HG02642 (cell line): ENCODE data around the gene PARP11.
"Not testable (repeated sequence)": the region's sequence is repeated elsewhere in the genome, so short reads cannot be mapped to it uniquely, and the experiment has no call there.

Source experiments
- ATAC-seq: cut with Tn5 transposase; IDR thresholded peaks from one replicate; pipeline ENCODE4 v1.9.1; 2021; ENCODE audit warnings: mild to moderate bottlenecking; ENCODE audit not compliant: unreplicated experiment, poor library complexity

Gene PARP11

DNA sequence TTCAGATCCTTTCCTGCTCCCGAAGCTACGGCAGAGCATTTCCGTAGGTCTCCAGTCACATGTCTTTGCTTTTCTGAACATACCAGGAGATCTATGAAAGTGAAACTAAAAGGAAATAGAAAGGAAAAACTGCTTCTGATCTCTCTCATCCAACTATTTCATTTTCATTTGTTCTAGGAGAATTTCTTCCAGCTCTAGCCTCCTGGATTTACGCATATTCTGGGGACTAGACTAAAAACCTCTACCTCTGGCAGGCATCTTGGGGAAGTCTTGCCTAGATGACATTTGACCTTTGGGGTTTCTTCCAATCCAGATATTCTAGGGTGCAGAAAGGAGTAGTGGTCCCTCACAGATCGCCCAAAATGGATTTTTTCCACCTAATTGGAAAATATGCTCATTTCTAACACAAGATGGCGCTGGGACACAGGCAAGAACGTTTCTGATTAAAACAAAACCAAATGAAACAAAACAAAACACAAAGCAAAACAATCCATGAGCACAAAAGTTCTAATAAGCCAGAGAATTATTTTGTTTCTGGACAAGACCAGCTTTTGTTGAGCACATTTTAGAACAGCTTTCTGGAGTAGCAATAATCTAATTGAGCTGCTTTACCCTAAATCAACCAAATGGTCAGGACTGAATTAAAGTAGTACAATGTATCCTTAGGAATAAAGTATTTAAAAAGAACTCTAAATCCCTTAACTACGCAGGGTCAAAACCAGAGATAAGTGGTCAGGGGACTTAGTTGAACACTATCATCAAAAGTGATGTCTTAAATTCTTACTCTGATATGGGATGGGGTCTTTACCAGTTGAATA is 12.3 kb upstream of the PARP11 start:
- no peak for ATAC-seq

DNA sequence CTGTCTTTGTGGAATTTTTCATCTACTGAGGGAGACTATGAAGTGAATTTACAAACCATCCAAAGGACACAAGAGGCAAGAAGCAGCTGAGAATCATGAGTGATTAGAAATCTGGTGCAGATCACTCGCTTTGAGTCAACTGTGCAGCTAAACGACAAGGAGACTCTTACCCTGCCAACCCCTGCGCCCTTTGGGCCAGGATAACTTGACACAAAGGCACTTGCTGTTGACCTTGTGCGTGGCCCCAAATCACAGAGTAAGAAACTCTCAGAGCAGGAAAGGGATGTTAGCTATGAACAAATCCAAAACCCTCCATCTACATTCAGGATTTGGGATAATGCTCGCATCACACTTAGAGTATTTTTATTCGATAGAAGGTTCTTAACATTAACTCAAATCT is 11.5 kb upstream of the PARP11 start:
- ATAC-seq: no peak

- no peak for ATAC-seq
These were observed 9.8 kb upstream of the PARP11 start for GRCh38 chr12:3882896-3883564.

GRCh38 chr12:3882406-3882805 is 9.2 kb upstream of the PARP11 start:
- ATAC-seq: no peak

DNA sequence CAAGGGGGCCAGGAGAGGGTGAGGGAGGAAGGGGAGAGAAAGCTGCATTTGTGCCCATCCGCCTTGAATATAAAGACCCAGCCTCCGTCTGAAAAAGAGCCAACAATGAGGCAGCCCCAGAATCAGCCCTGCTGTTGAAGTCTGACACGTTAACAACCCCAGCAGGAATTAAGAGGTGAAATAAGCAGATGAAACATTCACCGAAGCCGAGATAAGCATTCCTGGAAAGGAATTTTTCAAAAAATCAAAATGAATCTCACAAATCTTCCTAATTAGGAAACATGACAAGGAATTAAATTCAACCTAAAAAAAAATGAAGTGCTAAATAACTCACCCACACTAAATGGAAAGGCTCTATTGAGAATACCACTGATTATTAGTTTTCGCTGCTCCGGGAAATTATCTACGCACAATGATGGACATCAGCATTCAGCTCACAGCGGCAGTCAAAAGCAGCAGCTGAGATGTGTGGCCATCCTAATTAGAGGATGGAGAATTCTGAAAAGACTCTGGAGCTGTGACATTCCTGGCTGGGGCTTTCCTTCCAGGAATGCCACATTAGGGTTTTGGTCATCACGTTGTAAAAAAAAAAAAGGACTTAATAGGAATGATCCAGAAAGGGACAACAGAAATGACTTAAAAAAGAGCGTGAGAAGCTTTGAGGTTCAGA is 8.2 kb upstream of the PARP11 start:
- no peak for ATAC-seq

- ATAC-seq: no peak
These were observed 6.6 kb upstream of the PARP11 start for GRCh38 chr12:3879846-3880245.

GRCh38 chr12:3871356-3871755 is 1.8 kb downstream of the PARP11 start:
- ATAC-seq: no peak

- no peak for ATAC-seq
These were observed 3.3 kb downstream of the PARP11 start for GRCh38 chr12:3869865-3870264.

DNA sequence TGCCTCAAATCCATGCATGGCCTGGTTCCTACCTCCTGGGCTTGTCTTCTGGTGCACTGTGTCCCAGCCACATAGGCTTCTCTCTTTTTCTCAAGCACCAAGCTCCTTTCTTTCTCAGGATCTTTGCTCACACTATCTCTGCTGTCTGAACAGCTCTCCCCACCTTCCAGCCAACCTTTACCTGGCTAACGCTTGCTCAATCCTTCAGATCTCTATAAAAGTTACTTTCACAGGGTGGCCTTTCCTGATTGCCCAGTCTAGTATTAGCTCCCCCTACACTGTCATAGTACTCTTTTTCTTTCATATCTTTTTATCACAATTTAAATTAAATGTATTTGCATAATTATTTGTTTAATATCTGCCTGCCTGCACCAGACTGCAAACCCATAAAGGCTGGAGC is 3.8 kb downstream of the PARP11 start:
- no peak for ATAC-seq

DNA sequence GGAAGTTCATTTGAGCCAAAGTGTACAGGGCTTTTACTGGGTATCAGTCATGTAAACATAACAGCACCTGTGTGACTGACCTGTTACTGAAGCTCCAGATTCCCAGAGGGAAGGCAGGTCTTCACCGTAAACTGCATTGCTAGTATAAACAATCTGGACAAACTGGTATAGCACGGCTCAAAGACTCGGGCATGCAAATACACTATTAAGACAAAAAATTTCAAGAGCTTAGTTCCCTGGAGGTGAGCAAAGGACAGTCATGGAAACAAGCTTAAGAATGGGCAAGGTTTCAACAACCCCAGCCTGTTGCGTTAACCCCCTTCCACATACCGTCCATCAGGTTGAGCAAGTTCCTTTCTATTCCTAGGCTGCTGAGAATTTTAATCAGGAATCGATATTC is 9.4 kb downstream of the PARP11 start:
- ATAC-seq: no peak

- no peak for ATAC-seq
These were observed 30.7 kb downstream of the PARP11 start for GRCh38 chr12:3842517-3842916.

- ATAC-seq: no peak
These were observed 31.4 kb downstream of the PARP11 start for GRCh38 chr12:3841783-3842182.

DNA sequence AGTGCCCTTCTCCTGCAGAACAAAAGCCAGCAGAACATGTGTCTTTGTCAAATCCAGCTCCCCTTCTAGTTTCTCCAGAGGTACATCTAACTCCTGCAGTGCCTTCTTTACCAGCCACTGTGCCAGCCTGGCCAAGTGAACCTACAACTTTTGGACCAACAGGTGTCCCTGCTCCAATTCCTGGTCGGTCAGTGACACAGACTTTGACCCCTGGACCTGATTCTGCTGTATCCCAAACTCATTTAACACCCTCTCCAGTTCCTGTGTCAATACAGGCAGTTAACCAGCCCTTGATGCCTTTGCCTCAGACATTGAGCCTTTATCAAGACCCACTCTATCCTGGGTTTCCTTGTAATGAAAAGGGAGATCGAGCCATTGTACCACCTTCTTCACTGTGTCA is 32.4 kb downstream of the PARP11 start:
- ATAC-seq: not testable (repeated sequence)

DNA sequence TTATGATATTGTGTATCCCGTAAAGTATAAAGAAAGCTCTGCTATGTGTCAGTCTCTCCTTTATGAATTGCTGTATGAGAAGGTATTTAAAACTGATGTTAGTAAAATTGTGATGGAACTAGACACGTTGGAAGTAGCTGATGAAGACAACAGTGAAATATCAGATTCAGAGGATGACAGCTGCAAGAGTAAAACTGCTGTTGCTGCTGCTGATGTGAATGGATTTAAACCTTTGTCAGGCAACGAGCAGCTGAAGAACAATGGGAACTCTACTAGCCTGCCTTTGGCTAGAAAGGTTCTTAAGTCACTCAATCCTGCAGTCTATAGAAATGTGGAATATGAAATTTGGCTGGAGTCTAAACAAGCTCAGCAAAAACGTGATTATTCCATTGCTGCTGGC is 33.5 kb downstream of the PARP11 start:
- not testable (repeated sequence) for ATAC-seq

DNA sequence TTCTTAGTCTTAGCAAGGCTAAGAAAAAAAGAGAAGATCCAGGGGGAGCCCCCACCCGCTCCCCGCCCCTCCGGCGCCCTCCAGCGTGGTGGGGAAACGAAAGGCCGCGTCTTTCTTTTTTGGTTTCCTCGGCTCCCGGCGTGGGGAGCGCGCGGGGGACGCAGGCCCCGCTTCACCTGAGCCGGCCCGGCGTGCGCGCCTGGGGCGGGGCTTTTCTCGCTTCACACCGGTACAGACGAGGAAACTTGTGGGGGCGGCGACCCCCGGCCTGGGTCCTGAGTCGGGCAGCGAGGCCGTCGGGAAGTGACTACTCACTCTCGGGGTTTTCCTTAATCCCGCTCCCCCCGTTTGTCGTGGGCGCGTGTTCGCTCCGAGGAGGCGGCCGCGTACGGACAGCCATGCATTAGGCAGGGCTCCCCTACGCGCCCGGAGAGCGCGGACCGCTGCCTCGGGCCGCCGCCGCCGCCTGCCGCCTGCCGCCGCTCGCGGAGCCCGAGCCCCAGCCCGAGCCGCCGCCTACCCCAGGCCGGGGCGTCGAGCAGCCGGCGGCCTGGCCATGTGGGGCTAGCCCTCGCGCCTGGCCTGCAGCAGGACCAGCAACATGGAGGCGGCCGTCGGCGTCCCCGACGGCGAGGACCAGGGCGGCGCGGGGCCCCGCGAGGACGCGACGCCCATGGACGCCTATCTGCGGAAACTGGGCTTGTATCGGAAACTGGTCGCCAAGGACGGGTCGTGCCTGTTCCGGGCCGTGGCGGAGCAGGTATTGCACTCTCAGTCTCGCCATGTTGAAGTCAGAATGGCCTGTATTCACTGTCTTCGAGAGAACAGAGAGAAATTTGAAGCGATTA is 34.3 kb downstream of the PARP11 start:
- not testable (repeated sequence) for ATAC-seq

DNA sequence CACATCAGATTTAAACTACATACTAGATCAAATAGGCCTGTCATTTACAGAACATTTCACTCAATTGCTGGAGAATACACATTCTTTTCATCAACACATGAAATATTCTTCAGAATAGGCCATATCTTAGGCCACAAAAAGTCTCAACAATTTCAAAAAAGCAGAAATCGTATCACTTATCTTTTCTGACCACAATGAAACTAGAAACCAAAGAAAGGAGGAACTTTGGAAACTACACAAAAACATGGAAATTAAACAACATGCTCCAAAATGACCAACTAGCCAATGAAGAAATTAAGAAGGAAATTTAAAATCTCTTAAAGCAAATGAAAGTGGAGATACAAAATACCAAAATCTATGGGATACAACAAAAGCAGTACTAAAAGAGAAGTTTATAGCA is 35.1 kb downstream of the PARP11 start:
- ATAC-seq: no peak

GRCh38 chr12:3837049-3837448 is 36.1 kb downstream of the PARP11 start:
- no peak for ATAC-seq

DNA sequence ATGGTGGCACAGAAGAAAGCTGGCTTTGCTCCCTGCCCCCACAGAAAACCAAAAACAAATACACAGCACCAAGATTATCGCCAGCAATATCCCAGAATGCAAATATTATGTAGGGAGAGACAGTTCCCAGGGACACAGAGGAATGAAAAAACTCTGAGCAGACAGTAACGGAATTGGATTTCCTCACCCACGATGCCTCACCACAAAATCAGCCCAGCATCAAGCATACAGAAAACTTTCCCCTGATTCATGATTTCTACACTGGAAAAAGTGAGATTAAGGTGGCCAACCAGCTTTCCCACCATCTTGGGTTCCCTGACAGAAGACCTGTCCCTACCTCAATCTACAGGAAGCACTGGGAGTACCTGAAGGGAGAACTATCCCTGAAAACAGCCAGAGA is 36.6 kb downstream of the PARP11 start:
- no peak for ATAC-seq

DNA sequence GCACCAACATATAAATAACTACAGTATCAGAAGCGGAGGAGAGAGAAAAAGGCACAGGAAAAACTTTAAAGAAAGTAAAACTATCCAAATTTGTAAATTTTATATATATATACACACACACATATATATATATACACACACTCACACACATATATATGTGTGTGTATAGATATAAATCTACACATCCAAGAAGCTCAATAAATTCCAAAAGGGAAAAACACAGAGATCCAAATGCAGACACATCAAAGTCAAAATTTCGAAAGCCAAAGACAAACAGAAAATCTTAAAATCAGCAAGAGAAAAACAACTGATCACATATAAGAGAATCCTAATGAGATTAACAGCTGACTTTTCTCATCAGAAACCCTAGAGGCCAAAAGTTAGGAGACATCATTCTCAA is 37.3 kb downstream of the PARP11 start:
- ATAC-seq: no peak

- no peak for ATAC-seq
These were observed 38.4 kb downstream of the PARP11 start for GRCh38 chr12:3834774-3835173.
